Glutamatergic neuron (in vitro differentiated cells): ENCODE measurements around the gene NSMCE3. TPM values are rescaled to one million over a fixed set of nuclear protein-coding genes. Genes with fewer than 3 reads are reported as not detected.
"Not testable (repeated sequence)": the region's sequence is repeated elsewhere in the genome, so short reads cannot be mapped to it uniquely, and the experiment has no call there.

ENCODE experiments used
- DNase-seq: peaks from one replicate; pipeline ENCODE4 v3.0.0; 2022
- H3K27ac Mint-ChIP-seq: one replicate; pipeline ENCODE4 v1.8.0; 2020; ENCODE audit warnings: mild to moderate bottlenecking, mixed read lengths, inconsistent platforms; ENCODE audit not compliant: unreplicated experiment
- H3K27me3 Mint-ChIP-seq: one replicate; pipeline ENCODE4 v1.8.0; 2020; ENCODE audit warnings: mild to moderate bottlenecking, moderate library complexity, mixed read lengths, inconsistent platforms; ENCODE audit not compliant: unreplicated experiment
- H3K36me3 Mint-ChIP-seq: one replicate; pipeline ENCODE4 v1.8.0; 2020; ENCODE audit warnings: mild to moderate bottlenecking, mixed read lengths, inconsistent platforms; ENCODE audit not compliant: unreplicated experiment
- H3K4me1 Mint-ChIP-seq: one replicate; pipeline ENCODE4 v1.8.0; 2020; ENCODE audit warnings: mild to moderate bottlenecking, low read depth, mixed read lengths, inconsistent platforms; ENCODE audit not compliant: unreplicated experiment
- H3K4me3 Mint-ChIP-seq: one replicate; pipeline ENCODE4 v1.8.0; 2020; ENCODE audit warnings: mild to moderate bottlenecking, mixed read lengths, inconsistent platforms; ENCODE audit not compliant: unreplicated experiment
- H3K9me3 Mint-ChIP-seq: one replicate; pipeline ENCODE4 v1.8.0; 2020; ENCODE audit warnings: mild to moderate bottlenecking, moderate library complexity, mixed read lengths, inconsistent platforms; ENCODE audit not compliant: unreplicated experiment
- total RNA-seq: library from RNA; stranded (reverse); fragmentation: NEBNext Ultra II Directional; extraction: Animal tissue kit (Norgen Biotek cat#: 25700); gene quantifications from one replicate; pipeline ENCODE4 v1.2.1, GENCODE V29; 2021; ENCODE audit not compliant: unreplicated experiment
- TF ChIP-seq, protein P1 (sequence below): fragments of 200-600 bp; sonication (generic); IDR thresholded peaks from one replicate; pipeline ENCODE4 v1.5.0; 2021; ENCODE audit not compliant: partially characterized antibody, unreplicated experiment

Gene NSMCE3
- total RNA-seq, 1 donor from 2014 or later: 6.5 TPM

GRCh38 chr15:29239395-29239794 lies 30.2 kb downstream of the NSMCE3 start:
- peaks cover 5% of the 10 kb centered on the region for H3K27me3 Mint-ChIP-seq
- H3K4me3 Mint-ChIP-seq: no peak overlapping the region
- peak overlapping the region; percentile 30 for H3K27ac Mint-ChIP-seq
- H3K36me3 Mint-ChIP-seq: peaks cover 16% of the 10 kb centered on the region
- TF ChIP-seq, protein P1, sequence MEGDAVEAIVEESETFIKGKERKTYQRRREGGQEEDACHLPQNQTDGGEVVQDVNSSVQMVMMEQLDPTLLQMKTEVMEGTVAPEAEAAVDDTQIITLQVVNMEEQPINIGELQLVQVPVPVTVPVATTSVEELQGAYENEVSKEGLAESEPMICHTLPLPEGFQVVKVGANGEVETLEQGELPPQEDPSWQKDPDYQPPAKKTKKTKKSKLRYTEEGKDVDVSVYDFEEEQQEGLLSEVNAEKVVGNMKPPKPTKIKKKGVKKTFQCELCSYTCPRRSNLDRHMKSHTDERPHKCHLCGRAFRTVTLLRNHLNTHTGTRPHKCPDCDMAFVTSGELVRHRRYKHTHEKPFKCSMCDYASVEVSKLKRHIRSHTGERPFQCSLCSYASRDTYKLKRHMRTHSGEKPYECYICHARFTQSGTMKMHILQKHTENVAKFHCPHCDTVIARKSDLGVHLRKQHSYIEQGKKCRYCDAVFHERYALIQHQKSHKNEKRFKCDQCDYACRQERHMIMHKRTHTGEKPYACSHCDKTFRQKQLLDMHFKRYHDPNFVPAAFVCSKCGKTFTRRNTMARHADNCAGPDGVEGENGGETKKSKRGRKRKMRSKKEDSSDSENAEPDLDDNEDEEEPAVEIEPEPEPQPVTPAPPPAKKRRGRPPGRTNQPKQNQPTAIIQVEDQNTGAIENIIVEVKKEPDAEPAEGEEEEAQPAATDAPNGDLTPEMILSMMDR: no peak
- H3K4me1 Mint-ChIP-seq: peaks cover 18% of the 10 kb centered on the region
- peaks cover 10% of the 10 kb centered on the region for H3K9me3 Mint-ChIP-seq
- DNase-seq: no peak

DNA sequence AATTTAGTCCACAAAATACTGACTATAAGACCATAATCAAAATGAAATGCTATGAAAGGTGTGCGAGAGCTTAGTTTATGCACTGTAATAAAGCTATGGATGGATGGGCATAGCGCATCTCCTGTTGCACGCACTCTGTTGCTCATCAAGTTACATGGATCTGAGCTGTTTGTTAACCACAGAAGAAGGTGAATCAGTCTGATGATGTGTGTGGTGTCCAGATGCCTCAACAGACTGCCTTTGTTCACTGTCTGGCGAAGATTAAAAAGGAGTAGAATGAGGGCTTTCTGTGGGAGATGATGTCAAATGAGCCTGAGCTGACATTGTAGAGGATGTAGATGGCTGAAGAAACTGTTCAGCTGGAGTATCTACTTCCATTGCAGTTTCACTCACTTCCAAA lies 36.1 kb downstream of the NSMCE3 start:
- H3K4me3 Mint-ChIP-seq: no peak overlapping the region
- no peak overlapping the region for H3K27ac Mint-ChIP-seq
- DNase-seq: no peak
- peaks cover 2% of the 10 kb centered on the region for H3K27me3 Mint-ChIP-seq
- TF ChIP-seq, protein P1: no peak
- peaks cover 25% of the 10 kb centered on the region for H3K36me3 Mint-ChIP-seq
- H3K9me3 Mint-ChIP-seq: peaks cover 2% of the 10 kb centered on the region
- H3K4me1 Mint-ChIP-seq: no peaks in the 10 kb centered on the region

GRCh38 chr15:29226436-29227208 lies 43.0 kb downstream of the NSMCE3 start:
- Mint-ChIP-seq H3K27ac (peak overlapping the region; percentile 70), H3K4me1 (peaks cover 5% of the 10 kb centered on the region), H3K36me3 (peaks cover 4% of the 10 kb centered on the region), H3K9me3 (peaks cover 3% of the 10 kb centered on the region), H3K4me3 (no peak overlapping the region), H3K27me3 (no peaks in the 10 kb centered on the region)
- no peak for DNase-seq
- TF ChIP-seq, protein P1: no peak

- H3K9me3 Mint-ChIP-seq: peaks cover 3% of the 10 kb centered on the region
- peaks cover 5% of the 10 kb centered on the region for H3K4me1 Mint-ChIP-seq
- DNase-seq: no peak
- TF ChIP-seq, protein P1: no peak
- peaks cover 4% of the 10 kb centered on the region for H3K36me3 Mint-ChIP-seq
- no peak overlapping the region for H3K27ac Mint-ChIP-seq
- no peaks in the 10 kb centered on the region for H3K27me3 Mint-ChIP-seq
- no peak overlapping the region for H3K4me3 Mint-ChIP-seq
Observed at GRCh38 chr15:29225534-29226234, 43.9 kb downstream of the NSMCE3 start.

DNA sequence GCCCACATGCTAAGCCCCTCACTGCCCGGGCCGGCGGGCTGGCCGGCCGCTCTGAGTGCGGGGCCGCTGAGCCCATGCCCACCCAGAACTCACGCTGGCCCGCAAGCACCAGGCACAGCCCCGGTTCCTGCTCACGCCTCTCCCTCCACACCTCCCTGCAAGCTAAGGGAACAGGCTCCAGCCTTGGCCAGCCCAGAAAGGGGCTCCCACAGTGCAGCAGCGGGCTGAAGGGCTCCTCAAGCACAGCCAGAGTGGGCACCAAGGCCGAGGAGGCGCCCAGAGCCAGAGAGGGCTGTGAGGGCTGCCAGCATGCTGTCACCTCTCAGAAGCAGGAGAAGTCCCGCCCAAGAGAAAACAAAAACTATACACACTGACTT lies 44.6 kb downstream of the NSMCE3 start:
- DNase-seq, H3K9me3 Mint-ChIP-seq: not testable (repeated sequence)

DNA sequence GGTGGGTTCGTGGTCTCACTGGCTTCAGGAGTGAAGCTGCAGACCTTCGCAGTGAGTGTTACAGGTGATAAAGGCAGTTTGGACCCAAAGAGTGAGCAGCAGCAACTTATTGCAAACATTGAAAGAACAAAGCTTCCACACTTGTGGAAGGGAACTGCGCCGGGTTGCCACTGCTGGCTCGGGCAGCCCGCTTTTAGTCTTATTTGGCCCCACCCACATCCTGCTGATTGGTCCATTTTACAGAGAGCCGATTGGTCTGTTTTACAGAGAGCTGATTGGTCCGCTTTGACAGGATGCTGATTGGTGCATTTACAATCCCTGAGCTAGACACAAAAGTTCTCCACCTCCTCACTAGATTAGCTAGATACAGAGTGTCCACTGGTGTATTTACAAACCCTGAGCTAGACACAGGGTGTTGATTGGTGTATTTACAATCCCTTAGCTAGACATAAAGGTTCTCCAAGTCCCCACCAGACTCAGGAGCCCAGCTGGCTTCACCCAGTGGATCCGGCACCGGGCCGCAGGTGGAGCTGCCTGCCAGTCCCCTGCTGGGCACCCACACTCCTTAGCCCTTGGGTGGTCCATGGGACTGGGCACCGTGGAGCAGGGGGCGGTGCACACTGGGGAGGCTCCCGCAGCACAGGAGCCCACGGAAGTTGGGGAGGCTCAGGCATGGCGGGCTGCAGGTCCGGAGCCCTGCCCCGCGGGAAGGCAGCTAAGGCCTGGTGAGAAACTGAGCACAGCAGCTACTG lies 45.2 kb downstream of the NSMCE3 start:
- H3K9me3 Mint-ChIP-seq, H3K4me1 Mint-ChIP-seq, H3K36me3 Mint-ChIP-seq, H3K27ac Mint-ChIP-seq, DNase-seq, H3K4me3 Mint-ChIP-seq, H3K27me3 Mint-ChIP-seq: not testable (repeated sequence)

More for the DNA sequence above, 44.6 kb downstream of the NSMCE3 start:
- not testable (repeated sequence) for H3K27ac Mint-ChIP-seq, H3K4me3 Mint-ChIP-seq, H3K36me3 Mint-ChIP-seq, H3K27me3 Mint-ChIP-seq, H3K4me1 Mint-ChIP-seq
